Testis (tissue), 3 donors: Measurements from ENCODE around the gene TEAD3. TPM values are rescaled to one million over a fixed set of nuclear protein-coding genes. Genes with fewer than 3 reads are reported as not detected.
"Not testable (repeated sequence)": the region's sequence is repeated elsewhere in the genome, so short reads cannot be mapped to it uniquely, and the experiment has no call there.

Experiments
- DNase-seq: peaks from one replicate; pipeline ENCODE4 v3.0.0-alpha.2; 2019
- H3K27ac ChIP-seq, 2 donors: fragments of 200-600 bp; sonication (generic); one replicate each; pipeline ENCODE4 v1.5.1; 2019
- H3K27me3 ChIP-seq: fragments of 200-600 bp; sonication (generic); one replicate; pipeline ENCODE4 v1.5.1; 2019
- H3K36me3 ChIP-seq: fragments of 200-600 bp; sonication (generic); one replicate; pipeline ENCODE4 v1.5.1; 2017; ENCODE audit warnings: low read depth; ENCODE audit errors: missing control alignments
- H3K4me1 ChIP-seq: fragments of 200-600 bp; sonication (generic); one replicate; pipeline ENCODE4 v1.5.1; 2019
- H3K4me3 ChIP-seq, 2 donors: fragments of 200-600 bp; sonication (generic); one replicate each; pipeline ENCODE4 v1.5.1; 2017 to 2019
- H3K9me3 ChIP-seq: fragments of 200-600 bp; sonication (generic); one replicate; pipeline ENCODE4 v1.5.1; 2017
- CTCF ChIP-seq, 3 experiments: fragments of 450-650 bp in 2 of 3; fragments of 200-600 bp in 1 of 3; sonication (generic) in 1 of 3; IDR thresholded peaks; one replicate each; pipeline ENCODE4 v1.5.1; 2016 to 2019; ENCODE audit warnings: antibody characterized with exemption in 3 of 3, mild to moderate bottlenecking in 2 of 3, moderate library complexity in 1 of 3
- POLR2A ChIP-seq: fragments of 450-650 bp; IDR thresholded peaks from one replicate; pipeline ENCODE4 v1.6.1; 2017; ENCODE audit warnings: antibody characterized with exemption, mild to moderate bottlenecking, moderate library complexity
- WGBS, 2 donors: methylation state at CpG; one replicate each; pipeline ENCODE4 v1.1.5; 2018; 5-methylcytosine and 5-hydroxymethylcytosine counted together
- intact Hi-C: fragments of 100-400 bp; cut with DNase I; formaldehyde crosslinking; loops from one replicate; pipeline ENCODE4 v1.15.1; 2023; ENCODE audit warnings: low total_unique reads
- polyA plus RNA-seq: library from polyadenylated mRNA; stranded (reverse); fragments of 350-450 nt; fragmentation: Illumina TruSeq; extraction: RNeasy Lipid Tissue Mini Kit (QIAGEN cat#74804); gene quantifications from one replicate; pipeline ENCODE4 v1.2.3, GENCODE V29; 2014; ENCODE audit warnings: low read depth, low replicate concordance; ENCODE audit not compliant: insufficient read depth
- total RNA-seq, 2 donors: library from RNA; depleted of rRNA; stranded (reverse); fragments of >200 nt; gene quantifications; one replicate each; pipeline ENCODE4 v1.2.3, GENCODE V29; 2016

The TEAD3 gene
- total and polyA plus RNA-seq, 3 donors from 2014 or later, result 10.6 to 17.8 (median 16.2) TPM

GRCh38 chr6:35519313-35520015 is 22.6 kb upstream of the TEAD3 start:
- Histone ChIP-seq H3K9me3 (no peaks in the 10 kb centered on the region), H3K4me3 (no peak overlapping the region), H3K27ac (no peak overlapping the region), H3K36me3 (no peaks in the 10 kb centered on the region), H3K27me3 (no peaks in the 10 kb centered on the region), H3K4me1 (no peaks in the 10 kb centered on the region)
- no peak for TF ChIP-seq POLR2A
- TF ChIP-seq CTCF (IDR thresholded peaks at IDR 0.05), result no peak
- intact Hi-C loops, result loop anchor here (5.0 kb wide), 1 partner anchor 218 kb away; the partner anchor contains the start of gene ARMC12
- WGBS, 2 donors, result 85 to 90% methylated on average over 9 of the region's 9 CpGs
- DNase-seq, result no peak

- no peak overlapping the region for H3K27ac ChIP-seq
- no peaks in the 10 kb centered on the region for H3K27me3 ChIP-seq
- no peaks in the 10 kb centered on the region for H3K36me3 ChIP-seq
- intact Hi-C loops, result no loop called here
- TF ChIP-seq POLR2A (no peak), CTCF (IDR thresholded peaks at IDR 0.05) (no peak)
- no peaks in the 10 kb centered on the region for H3K9me3 ChIP-seq
- 91 to 98% methylated on average over 6 of the region's 6 CpGs for WGBS, 2 donors
- no peak for DNase-seq
- no peaks in the 10 kb centered on the region for H3K4me1 ChIP-seq
- no peak overlapping the region for H3K4me3 ChIP-seq
These were observed 21.9 kb upstream of the TEAD3 start for GRCh38 chr6:35518566-35519312.

DNA sequence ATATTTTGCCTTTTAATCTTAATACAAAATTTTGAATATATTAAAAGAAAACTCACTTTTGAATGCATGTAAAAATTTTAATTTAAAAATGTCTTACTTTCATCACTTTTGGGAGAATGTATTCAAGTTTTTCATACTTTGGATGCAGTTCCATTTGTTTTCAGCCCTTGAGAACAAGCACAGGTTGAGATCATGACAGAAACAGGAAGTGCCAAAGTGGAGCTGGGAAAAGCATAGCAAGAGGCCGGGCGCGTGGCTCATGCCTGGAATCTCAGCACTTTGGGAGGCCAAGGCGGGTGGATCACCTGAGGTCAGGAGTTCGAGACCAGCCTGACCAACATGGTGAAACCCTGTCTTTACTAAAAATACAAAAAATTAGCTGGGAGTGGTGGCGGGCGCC is 21.1 kb upstream of the TEAD3 start:
- intact Hi-C loops, H3K4me3 ChIP-seq, DNase-seq, H3K36me3 ChIP-seq, H3K27me3 ChIP-seq, H3K27ac ChIP-seq, H3K9me3 ChIP-seq, H3K4me1 ChIP-seq: not testable (repeated sequence)
- WGBS, 2 donors, result 86 to 90% methylated on average over 7 of the region's 7 CpGs

GRCh38 chr6:35516712-35517111 is 19.8 kb upstream of the TEAD3 start:
- Histone ChIP-seq H3K4me1 (no peaks in the 10 kb centered on the region), H3K27me3 (no peaks in the 10 kb centered on the region), H3K36me3 (no peaks in the 10 kb centered on the region), H3K9me3 (no peaks in the 10 kb centered on the region), H3K27ac (no peak overlapping the region), H3K4me3 (no peak overlapping the region)
- DNase-seq, result no peak
- TF ChIP-seq CTCF (IDR thresholded peaks at IDR 0.05), result no peak
- TF ChIP-seq POLR2A, result no peak
- intact Hi-C loops, result no loop called here
- 75 to 80% methylated on average over 6 of the region's 6 CpGs for WGBS, 2 donors

- H3K36me3 ChIP-seq, DNase-seq, H3K9me3 ChIP-seq, intact Hi-C loops, H3K27ac ChIP-seq, H3K27me3 ChIP-seq, H3K4me3 ChIP-seq, H3K4me1 ChIP-seq: not testable (repeated sequence)
- WGBS, 2 donors, result 81 to 82% methylated on average over 5 to 6 of the region's 6 CpGs
These were observed 19.1 kb upstream of the TEAD3 start for GRCh38 chr6:35515939-35516338.
